Measurements from ENCODE around the gene ZNF438. TPM values are rescaled to one million over a fixed set of nuclear protein-coding genes. Genes with fewer than 3 reads are reported as not detected.
A peak's percentile ranks its signal among the peaks of the same experiment; 100 is the strongest.

The ZNF438 gene
- total RNA-seq, 1 experiment from 2014 or later: 0.83 TPM

GRCh38 chr10:30897547-30897946, 134.1 kb downstream of the ZNF438 start:
- peaks cover 2% of the 10 kb centered on the region; the same call in 1 of the 2 replicates for H3K4me1 ChIP-seq (ENCODE audit: insufficient read depth, low read length)
- H3K9ac ChIP-seq (ENCODE audit: extremely low read depth, insufficient read length, low read length): no peak overlapping the region
- no CpG with 5 or more reads among the region's 1 CpG for WGBS (ENCODE audit: extremely low coverage, insufficient read length, low lambda C conversion rate)
- no peak overlapping the region for H2BK5ac ChIP-seq (ENCODE audit: insufficient read length, low read length)
- H3K27me3 Mint-ChIP-seq (ENCODE audit: low read depth): no peaks in the 10 kb centered on the region
- H4K20me1 ChIP-seq (ENCODE audit: control insufficient read depth, insufficient read depth, insufficient read length): no peaks in the 10 kb centered on the region
- H3K18ac ChIP-seq (ENCODE audit: insufficient read length, low read depth, low read length): no peak overlapping the region
- no peak overlapping the region for H3K23ac ChIP-seq (ENCODE audit: insufficient read length, low read depth, low read length)
- peaks cover 4 to 5% of the 10 kb centered on the region in 2 experiments for H3K4me1 Mint-ChIP-seq
- no peak overlapping the region for H3K4me2 ChIP-seq (ENCODE audit: insufficient read depth, insufficient read length, low read length)
- no peaks in the 10 kb centered on the region for H3K79me1 ChIP-seq (ENCODE audit: insufficient read depth, low read depth, low read length, poor library complexity, severe bottlenecking)
- H3K9me3 ChIP-seq (ENCODE audit: control insufficient read depth, low read depth, low read length): no peaks in the 10 kb centered on the region
- H3K56ac ChIP-seq (ENCODE audit: insufficient read length, low read depth, low read length): no peak overlapping the region
- no peak overlapping the region for H2BK12ac ChIP-seq (ENCODE audit: insufficient read length, low read depth, low read length)
- no peaks in the 10 kb centered on the region for H3K23me2 ChIP-seq (ENCODE audit: insufficient read length, low read depth, low read length, poor library complexity, severe bottlenecking)
- H4K91ac ChIP-seq (ENCODE audit: insufficient read length, low read depth, low read length): no peak overlapping the region
- no peak overlapping the region for H3T11ph ChIP-seq (ENCODE audit: low read length)
- no peak overlapping the region for H3K4ac ChIP-seq (ENCODE audit: low read depth, low read length)
- H3K79me2 ChIP-seq (ENCODE audit: insufficient read depth, low read length): no peaks in the 10 kb centered on the region
- H4K8ac ChIP-seq (replicated peaks; ENCODE audit: insufficient read length, low read depth, low read length): no peak overlapping the region
- H2AFZ ChIP-seq (ENCODE audit: low read length): no peak overlapping the region
- no peaks in the 10 kb centered on the region for H3K27me3 ChIP-seq (ENCODE audit: insufficient read depth, low read length)
- no peak overlapping the region for H4K5ac ChIP-seq (ENCODE audit: insufficient read length, low read depth, low read length)
- TF ChIP-seq CTCF (conservative IDR thresholded peaks at IDR 0.05): no peak
- H2BK15ac ChIP-seq (ENCODE audit: low read depth, low read length): no peak overlapping the region
- no peak overlapping the region for H3K27ac ChIP-seq (ENCODE audit: insufficient read length, low read depth, low read length)
- H3K14ac ChIP-seq (ENCODE audit: insufficient read depth, low read length): no peak overlapping the region
- H2BK120ac ChIP-seq (ENCODE audit: low read depth, low read length, poor library complexity, severe bottlenecking): no peak overlapping the region
- H3K36me3 Mint-ChIP-seq (ENCODE audit: insufficient read depth in 1 of 3, low read depth in 3 of 3): peaks cover 5 to 32% (median 19%) of the 10 kb centered on the region in 3 experiments; a peak in 5 of 7 replicates
- no peak overlapping the region for H2BK20ac ChIP-seq (ENCODE audit: low read depth, low read length, poor library complexity, severe bottlenecking)
- peaks cover 25 to 29% of the 10 kb centered on the region in 2 experiments for H3K9me3 Mint-ChIP-seq
- no peak overlapping the region for H3K4me3 Mint-ChIP-seq
- DNase-seq: no peak
- H3K27ac Mint-ChIP-seq: peak overlapping the region in 1 of 3 experiments; percentile 82; a peak in 1 of 7 replicates
- no peak overlapping the region for H2AK5ac ChIP-seq (ENCODE audit: insufficient read length, low read length)
